Neural cell (in vitro differentiated cells): Measurements from ENCODE around the gene DNAH17. TPM values are rescaled to one million over a fixed set of nuclear protein-coding genes. Genes with fewer than 3 reads are reported as not detected.

Source experiments
- H2AFZ ChIP-seq: fragments of 200-600, 300-800 bp; sonication (generic), shearing (Covaris generic); 2 replicates; pipeline ENCODE4 v1.6.0; 2014; ENCODE audit warnings: low read depth, mild to moderate bottlenecking, antibody characterized with exemption, low read length, moderate library complexity
- H3F3A ChIP-seq: fragments of 200-600 bp; shearing (Covaris generic); 2 replicates; pipeline ENCODE4 v1.6.1; 2016; ENCODE audit warnings: mild to moderate bottlenecking, moderate library complexity, mixed read lengths, antibody characterized with exemption, low read length; ENCODE audit not compliant: insufficient read depth, poor library complexity, severe bottlenecking
- H3K27ac ChIP-seq: fragments of 200-600, 300-800 bp; sonication (generic), shearing (Covaris generic); 2 replicates; pipeline ENCODE4 v1.5.1; 2014; ENCODE audit warnings: mild to moderate bottlenecking, low read length, moderate library complexity
- H3K27me3 ChIP-seq: fragments of 300-800, 200-600 bp; sonication (generic), shearing (Covaris generic); 2 replicates; pipeline ENCODE4 v1.6.0; 2014; ENCODE audit warnings: mild to moderate bottlenecking, low read depth, low read length, moderate library complexity; ENCODE audit not compliant: insufficient read depth
- H3K36me3 ChIP-seq: fragments of 300-800, 200-600 bp; sonication (generic), shearing (Covaris generic); 2 replicates; pipeline ENCODE4 v1.5.1; 2014; ENCODE audit warnings: mild to moderate bottlenecking, antibody characterized with exemption, low read length, moderate library complexity; ENCODE audit not compliant: insufficient read depth
- H3K4me2 ChIP-seq: fragments of 300-800, 200-600 bp; sonication (generic), shearing (Covaris generic); 2 replicates; pipeline ENCODE4 v1.6.0; 2014; ENCODE audit warnings: mild to moderate bottlenecking, low read length
- H3K4me3 ChIP-seq: fragments of 300-800, 200-600 bp; sonication (generic), shearing (Covaris generic); 2 replicates; pipeline ENCODE4 v1.5.1; 2014; ENCODE audit warnings: mild to moderate bottlenecking, low read length, moderate library complexity
- H3K79me2 ChIP-seq: fragments of 200-600 bp; shearing (Covaris generic); replicated peaks from 2 replicates; pipeline ENCODE4 v1.6.0; 2014; ENCODE audit warnings: mild to moderate bottlenecking, low read length, moderate library complexity; ENCODE audit not compliant: insufficient read depth
- H3K9ac ChIP-seq: fragments of 300-800, 200-600 bp; sonication (generic), shearing (Covaris generic); 2 replicates; pipeline ENCODE4 v1.6.1; 2016; ENCODE audit warnings: mild to moderate bottlenecking, low read length, mixed read lengths
- H3K9me2 ChIP-seq: fragments of 200-600 bp; shearing (Covaris generic); 2 replicates; pipeline ENCODE4 v1.6.1; 2016; ENCODE audit warnings: mild to moderate bottlenecking, low read length, mixed read lengths; ENCODE audit not compliant: insufficient read depth
- H3K9me3 ChIP-seq: fragments of 200-600, 300-800 bp; sonication (generic), shearing (Covaris generic); 2 replicates; pipeline ENCODE4 v1.6.1; 2016; ENCODE audit warnings: mild to moderate bottlenecking, mixed run types, low read length, moderate library complexity, mixed read lengths
- H4K20me1 ChIP-seq: fragments of 200-600 bp; shearing (Covaris generic); 2 replicates; pipeline ENCODE4 v1.6.1; 2016; ENCODE audit warnings: mild to moderate bottlenecking, mixed run types; ENCODE audit not compliant: insufficient read depth
- EP300 ChIP-seq: fragments of 450-650 bp; conservative IDR thresholded peaks from 2 replicates; pipeline ENCODE4 v1.6.1; 2014; ENCODE audit warnings: antibody characterized with exemption, mild to moderate bottlenecking, moderate library complexity; ENCODE audit not compliant: poor library complexity, severe bottlenecking
- EZH2 ChIP-seq: fragments of 200-600, 300-800 bp; shearing (Covaris generic), sonication (generic); IDR thresholded peaks from 2 replicates; pipeline ENCODE4 v1.6.1; 2014; ENCODE audit warnings: antibody characterized with exemption, low read length, borderline replicate concordance, mild to moderate bottlenecking; ENCODE audit not compliant: insufficient read depth, poor library complexity, severe bottlenecking
- MXI1 ChIP-seq: fragments of 450-650 bp; conservative IDR thresholded peaks from 2 replicates; pipeline ENCODE4 v1.6.1; 2014; ENCODE audit warnings: antibody characterized with exemption, mild to moderate bottlenecking; ENCODE audit not compliant: poor library complexity, severe bottlenecking
- POLR2AphosphoS5 ChIP-seq: IDR thresholded peaks from 2 replicates; pipeline ENCODE4 v1.6.1; 2012
- RAD21 ChIP-seq: fragments of 450-650 bp; conservative IDR thresholded peaks from 2 replicates; pipeline ENCODE4 v1.6.1; 2014; ENCODE audit warnings: antibody characterized with exemption, mild to moderate bottlenecking, moderate library complexity
- SMC3 ChIP-seq: fragments of 450-650 bp; conservative IDR thresholded peaks from 2 replicates; pipeline ENCODE4 v1.6.1; 2014; ENCODE audit warnings: antibody characterized with exemption, mild to moderate bottlenecking, moderate library complexity; ENCODE audit not compliant: poor library complexity
- TAF1 ChIP-seq: IDR thresholded peaks from 2 replicates; pipeline ENCODE4 v1.6.1; 2012; ENCODE audit warnings: low read depth
- polyA plus RNA-seq: library from polyadenylated mRNA; depleted of rRNA; stranded (reverse); fragments of >200 nt; gene quantifications from 2 replicates; pipeline ENCODE4 v1.2.3, GENCODE V29; 2014
- TF ChIP-seq, protein P1 (sequence below): IDR thresholded peaks from 2 replicates; pipeline ENCODE4 v1.6.1; 2012; ENCODE audit warnings: borderline replicate concordance
- TF ChIP-seq, protein P2 (sequence below): fragments of 450-650 bp; IDR thresholded peaks from 2 replicates; pipeline ENCODE4 v1.5.1; 2014; ENCODE audit warnings: antibody characterized with exemption, mild to moderate bottlenecking, moderate library complexity; ENCODE audit not compliant: poor library complexity, severe bottlenecking

Gene DNAH17
- polyA plus RNA-seq, 1 donor from 2014 or later: not detected

DNA sequence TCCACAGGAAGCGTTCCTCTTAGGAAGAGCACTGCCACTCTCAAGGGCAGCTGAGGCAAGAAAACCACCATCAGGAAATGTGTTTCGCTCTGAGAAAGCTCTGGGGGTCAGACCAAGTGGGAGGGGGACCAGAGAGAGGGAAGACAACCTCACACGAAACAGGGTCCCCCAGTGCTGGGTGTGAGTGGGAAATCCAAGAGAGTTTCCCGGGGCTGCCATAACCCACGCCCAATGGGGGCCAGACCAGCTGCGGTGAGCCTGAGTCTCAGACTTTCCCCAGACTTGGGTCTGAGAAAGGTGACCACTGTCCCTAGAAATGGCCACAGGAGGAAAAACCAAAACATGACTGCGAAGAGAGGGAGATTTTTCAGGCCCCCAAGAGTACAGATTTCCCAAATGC, 14.5 kb downstream of the DNAH17 start:
- H3K4me3 ChIP-seq: no peak overlapping the region
- H3K79me2 ChIP-seq: no peaks in the 10 kb centered on the region
- no peaks in the 10 kb centered on the region for H4K20me1 ChIP-seq
- H3K4me2 ChIP-seq: no peak overlapping the region
- H3K9me2 ChIP-seq: no peaks in the 10 kb centered on the region
- H3K27ac ChIP-seq: no peak overlapping the region
- H3F3A ChIP-seq: no peaks in the 10 kb centered on the region
- no peak overlapping the region for H2AFZ ChIP-seq
- no peaks in the 10 kb centered on the region for H3K27me3 ChIP-seq
- no peak overlapping the region for H3K9ac ChIP-seq
- H3K9me3 ChIP-seq: no peaks in the 10 kb centered on the region
- H3K36me3 ChIP-seq: no peaks in the 10 kb centered on the region
- TF ChIP-seq SMC3 (no peak), POLR2AphosphoS5 (no peak), TAF1 (no peak), MXI1 (no peak), EP300 (no peak), RAD21 (no peak), EZH2 (no peak)
- TF ChIP-seq, protein P1, sequence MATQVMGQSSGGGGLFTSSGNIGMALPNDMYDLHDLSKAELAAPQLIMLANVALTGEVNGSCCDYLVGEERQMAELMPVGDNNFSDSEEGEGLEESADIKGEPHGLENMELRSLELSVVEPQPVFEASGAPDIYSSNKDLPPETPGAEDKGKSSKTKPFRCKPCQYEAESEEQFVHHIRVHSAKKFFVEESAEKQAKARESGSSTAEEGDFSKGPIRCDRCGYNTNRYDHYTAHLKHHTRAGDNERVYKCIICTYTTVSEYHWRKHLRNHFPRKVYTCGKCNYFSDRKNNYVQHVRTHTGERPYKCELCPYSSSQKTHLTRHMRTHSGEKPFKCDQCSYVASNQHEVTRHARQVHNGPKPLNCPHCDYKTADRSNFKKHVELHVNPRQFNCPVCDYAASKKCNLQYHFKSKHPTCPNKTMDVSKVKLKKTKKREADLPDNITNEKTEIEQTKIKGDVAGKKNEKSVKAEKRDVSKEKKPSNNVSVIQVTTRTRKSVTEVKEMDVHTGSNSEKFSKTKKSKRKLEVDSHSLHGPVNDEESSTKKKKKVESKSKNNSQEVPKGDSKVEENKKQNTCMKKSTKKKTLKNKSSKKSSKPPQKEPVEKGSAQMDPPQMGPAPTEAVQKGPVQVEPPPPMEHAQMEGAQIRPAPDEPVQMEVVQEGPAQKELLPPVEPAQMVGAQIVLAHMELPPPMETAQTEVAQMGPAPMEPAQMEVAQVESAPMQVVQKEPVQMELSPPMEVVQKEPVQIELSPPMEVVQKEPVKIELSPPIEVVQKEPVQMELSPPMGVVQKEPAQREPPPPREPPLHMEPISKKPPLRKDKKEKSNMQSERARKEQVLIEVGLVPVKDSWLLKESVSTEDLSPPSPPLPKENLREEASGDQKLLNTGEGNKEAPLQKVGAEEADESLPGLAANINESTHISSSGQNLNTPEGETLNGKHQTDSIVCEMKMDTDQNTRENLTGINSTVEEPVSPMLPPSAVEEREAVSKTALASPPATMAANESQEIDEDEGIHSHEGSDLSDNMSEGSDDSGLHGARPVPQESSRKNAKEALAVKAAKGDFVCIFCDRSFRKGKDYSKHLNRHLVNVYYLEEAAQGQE: no peak
- TF ChIP-seq, protein P2, sequence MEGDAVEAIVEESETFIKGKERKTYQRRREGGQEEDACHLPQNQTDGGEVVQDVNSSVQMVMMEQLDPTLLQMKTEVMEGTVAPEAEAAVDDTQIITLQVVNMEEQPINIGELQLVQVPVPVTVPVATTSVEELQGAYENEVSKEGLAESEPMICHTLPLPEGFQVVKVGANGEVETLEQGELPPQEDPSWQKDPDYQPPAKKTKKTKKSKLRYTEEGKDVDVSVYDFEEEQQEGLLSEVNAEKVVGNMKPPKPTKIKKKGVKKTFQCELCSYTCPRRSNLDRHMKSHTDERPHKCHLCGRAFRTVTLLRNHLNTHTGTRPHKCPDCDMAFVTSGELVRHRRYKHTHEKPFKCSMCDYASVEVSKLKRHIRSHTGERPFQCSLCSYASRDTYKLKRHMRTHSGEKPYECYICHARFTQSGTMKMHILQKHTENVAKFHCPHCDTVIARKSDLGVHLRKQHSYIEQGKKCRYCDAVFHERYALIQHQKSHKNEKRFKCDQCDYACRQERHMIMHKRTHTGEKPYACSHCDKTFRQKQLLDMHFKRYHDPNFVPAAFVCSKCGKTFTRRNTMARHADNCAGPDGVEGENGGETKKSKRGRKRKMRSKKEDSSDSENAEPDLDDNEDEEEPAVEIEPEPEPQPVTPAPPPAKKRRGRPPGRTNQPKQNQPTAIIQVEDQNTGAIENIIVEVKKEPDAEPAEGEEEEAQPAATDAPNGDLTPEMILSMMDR: no peak

- H4K20me1 ChIP-seq: no peaks in the 10 kb centered on the region
- H3K36me3 ChIP-seq: no peaks in the 10 kb centered on the region
- no peaks in the 10 kb centered on the region for H3K9me2 ChIP-seq
- no peak overlapping the region for H3K4me2 ChIP-seq
- H3K27ac ChIP-seq: no peak overlapping the region
- H3K9me3 ChIP-seq: no peaks in the 10 kb centered on the region
- no peak overlapping the region for H2AFZ ChIP-seq
- H3K9ac ChIP-seq: no peak overlapping the region
- H3K79me2 ChIP-seq: no peaks in the 10 kb centered on the region
- H3K27me3 ChIP-seq: no peaks in the 10 kb centered on the region
- no peak overlapping the region for H3K4me3 ChIP-seq
- TF ChIP-seq MXI1: no peak
- TF ChIP-seq TAF1: no peak
- TF ChIP-seq EP300: no peak
- TF ChIP-seq SMC3: no peak
- no peak for TF ChIP-seq EZH2
- no peak for TF ChIP-seq POLR2AphosphoS5
- TF ChIP-seq, protein P1: no peak
- TF ChIP-seq, protein P2: no peak
- no peak for TF ChIP-seq RAD21
- no peaks in the 10 kb centered on the region for H3F3A ChIP-seq
These were observed 16.0 kb downstream of the DNAH17 start for GRCh38 chr17:78561166-78561565.
